Loucy (cell line): ENCODE measurements around the gene KRTAP9-8.
A peak's percentile ranks its signal among the peaks of the same experiment; 100 is the strongest.

Experiments
- H2AFZ ChIP-seq: fragments of 200-600 bp; sonication (generic); 2 replicates; pipeline ENCODE4 v1.6.0; 2016; ENCODE audit warnings: antibody characterized with exemption, mild to moderate bottlenecking, low read length, moderate library complexity
- H3F3A ChIP-seq: fragments of 200-600 bp; 2 replicates; pipeline ENCODE4 v1.6.0; 2016; ENCODE audit warnings: antibody characterized with exemption, low read depth, mild to moderate bottlenecking
- H3K27me3 ChIP-seq: fragments of 200-600 bp; sonication (generic); 2 replicates; pipeline ENCODE4 v1.6.1; 2014; ENCODE audit warnings: low read length, mild to moderate bottlenecking; ENCODE audit not compliant: insufficient read depth, poor library complexity, severe bottlenecking
- H3K36me3 ChIP-seq: fragments of 200-600 bp; sonication (generic); 2 replicates; pipeline ENCODE4 v1.6.1; 2016; ENCODE audit warnings: low read length; ENCODE audit not compliant: insufficient read depth
- H3K4me1 ChIP-seq: fragments of 200-600 bp; sonication (generic); 2 replicates; pipeline ENCODE4 v1.5.1; 2014; ENCODE audit warnings: low read length, mild to moderate bottlenecking; ENCODE audit not compliant: insufficient read depth, poor library complexity, severe bottlenecking
- H3K4me2 ChIP-seq: fragments of 200-600 bp; sonication (generic); 2 replicates; pipeline ENCODE4 v1.6.0; 2014; ENCODE audit warnings: antibody characterized with exemption, low read length, low read depth, mild to moderate bottlenecking; ENCODE audit not compliant: poor library complexity, severe bottlenecking
- H3K4me3 ChIP-seq: fragments of 200-600 bp; sonication (generic); 2 replicates; pipeline ENCODE4 v1.5.1; 2014; ENCODE audit warnings: low read length, mild to moderate bottlenecking, mixed read lengths; ENCODE audit not compliant: poor library complexity, severe bottlenecking
- H3K79me2 ChIP-seq: fragments of 200-600 bp; sonication (generic); 2 replicates; pipeline ENCODE4 v1.6.1; 2014; ENCODE audit warnings: low read length; ENCODE audit not compliant: insufficient read depth
- H3K9ac ChIP-seq: fragments of 200-600 bp; sonication (generic); 2 replicates; pipeline ENCODE4 v1.6.0; 2014; ENCODE audit warnings: mild to moderate bottlenecking, low read depth, low read length, moderate library complexity; ENCODE audit not compliant: poor library complexity, severe bottlenecking
- H3K9me2 ChIP-seq: fragments of 200-600 bp; sonication (generic); replicated peaks from 2 replicates; pipeline ENCODE4 v1.6.1; 2016; ENCODE audit warnings: low read depth, low read length, mixed read lengths
- H3K9me3 ChIP-seq: fragments of 200-600 bp; sonication (generic); 2 replicates; pipeline ENCODE4 v1.6.1; 2014; ENCODE audit warnings: mild to moderate bottlenecking, antibody characterized with exemption, low read length, low read depth; ENCODE audit not compliant: insufficient read depth
- H4K20me1 ChIP-seq: fragments of 200-600 bp; sonication (generic); 2 replicates; pipeline ENCODE4 v1.6.0; 2014; ENCODE audit warnings: antibody characterized with exemption, low read length, mild to moderate bottlenecking; ENCODE audit not compliant: insufficient read depth, poor library complexity, severe bottlenecking
- CTCF ChIP-seq: fragments of 200-600 bp; sonication (generic); conservative IDR thresholded peaks from 2 replicates; pipeline ENCODE4 v1.5.1; 2014; ENCODE audit warnings: mild to moderate bottlenecking, antibody characterized with exemption, low read length
- EZH2phosphoT487 ChIP-seq: fragments of 200-600 bp; IDR thresholded peaks from 2 replicates; pipeline ENCODE4 v1.6.1; 2018; ENCODE audit warnings: antibody characterized with exemption, mild to moderate bottlenecking, moderate library complexity, borderline replicate concordance

KRTAP9-8 gene

DNA sequence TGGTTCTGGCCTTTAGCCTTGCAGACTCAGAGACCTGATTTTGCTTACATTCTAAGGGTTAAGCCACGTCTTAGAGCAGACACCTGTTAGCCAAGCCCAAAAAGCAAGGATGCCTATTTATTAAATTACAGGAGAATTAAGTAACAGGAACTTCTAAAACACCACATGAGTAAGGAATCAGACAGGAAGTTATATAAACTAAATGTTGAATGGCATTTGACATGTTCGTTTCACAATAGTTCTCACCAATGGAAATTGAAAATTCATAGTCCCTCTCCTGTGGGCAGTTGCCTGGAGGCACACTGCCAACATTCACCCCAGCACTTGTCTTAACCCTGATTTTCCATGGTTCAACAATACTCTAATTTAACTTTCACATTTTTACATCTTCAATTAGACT, 46.7 kb downstream of the KRTAP9-8 start:
- Histone ChIP-seq H3K4me3 (no peak overlapping the region), H3K27me3 (no peaks in the 10 kb centered on the region), H3K4me1 (peaks cover 20% of the 10 kb centered on the region), H3K36me3 (no peaks in the 10 kb centered on the region), H3K9me2 (no peaks in the 10 kb centered on the region), H3K9ac (no peak overlapping the region), H3K9me3 (no peaks in the 10 kb centered on the region), H3F3A (no peaks in the 10 kb centered on the region), H3K4me2 (peak overlapping the region; percentile 49), H4K20me1 (no peaks in the 10 kb centered on the region), H2AFZ (no peak overlapping the region), H3K79me2 (no peaks in the 10 kb centered on the region)
- TF ChIP-seq EZH2phosphoT487 (no peak), CTCF (no peak)

- TF ChIP-seq CTCF (no peak), EZH2phosphoT487 (no peak)
- Histone ChIP-seq H3K9ac (no peak overlapping the region), H3K27me3 (no peaks in the 10 kb centered on the region), H3K36me3 (no peaks in the 10 kb centered on the region), H3F3A (no peaks in the 10 kb centered on the region), H3K4me1 (peaks cover 20% of the 10 kb centered on the region), H3K9me3 (no peaks in the 10 kb centered on the region), H3K4me2 (no peak overlapping the region), H2AFZ (no peak overlapping the region), H3K4me3 (no peak overlapping the region), H4K20me1 (no peaks in the 10 kb centered on the region), H3K9me2 (no peaks in the 10 kb centered on the region), H3K79me2 (no peaks in the 10 kb centered on the region)
Measured at GRCh38 chr17:41287050-41287449, 49.3 kb downstream of the KRTAP9-8 start.
